ENCODE results near the gene MEDAG.
"Not testable (repeated sequence)": the region's sequence is repeated elsewhere in the genome, so short reads cannot be mapped to it uniquely, and the experiment has no call there.

MEDAG gene

GRCh38 chr13:30910676-30911075 lies 4.6 kb downstream of the MEDAG start:
- DNase-seq, result no peak

GRCh38 chr13:30915691-30916541 lies 9.8 kb downstream of the MEDAG start:
- no peak for DNase-seq

- DNase-seq, result no peak
Observed at GRCh38 chr13:30916991-30917390, 10.9 kb downstream of the MEDAG start.

GRCh38 chr13:30918662-30919405 lies 12.8 kb downstream of the MEDAG start:
- DNase-seq, result no peak

- no peak for DNase-seq
Observed at GRCh38 chr13:30920162-30920909, 14.3 kb downstream of the MEDAG start.

- DNase-seq, result no peak
Observed at GRCh38 chr13:30923418-30923817, 17.3 kb downstream of the MEDAG start.

GRCh38 chr13:30924721-30925120 lies 18.6 kb downstream of the MEDAG start:
- DNase-seq, result no peak

GRCh38 chr13:30925429-30925828 lies 19.4 kb downstream of the MEDAG start:
- no peak for DNase-seq

GRCh38 chr13:30926781-30927180 lies 20.7 kb downstream of the MEDAG start:
- no peak for DNase-seq

GRCh38 chr13:30927188-30927587 lies 21.1 kb downstream of the MEDAG start:
- not testable (repeated sequence) for DNase-seq

- no peak for DNase-seq
Observed at GRCh38 chr13:30927595-30927994, 21.5 kb downstream of the MEDAG start.

GRCh38 chr13:30928978-30929377 lies 22.9 kb downstream of the MEDAG start:
- DNase-seq, result no peak

- no peak for DNase-seq
Observed at GRCh38 chr13:30932481-30933353, 26.6 kb downstream of the MEDAG start, which contains the start of gene TEX26. Gene TEX26 (plus strand): TSS chr13:30932656. CDS start chr13:30932716, 60 bp downstream.

- DNase-seq, result no peak
Observed at GRCh38 chr13:30933354-30933670, 27.2 kb downstream of the MEDAG start.

GRCh38 chr13:30934381-30934780 lies 28.3 kb downstream of the MEDAG start:
- no peak for DNase-seq

GRCh38 chr13:30934803-30935202 lies 28.7 kb downstream of the MEDAG start:
- DNase-seq, result no peak

- DNase-seq, result no peak
Observed at GRCh38 chr13:30936971-30937370, 30.9 kb downstream of the MEDAG start.

- no peak for DNase-seq
Observed at GRCh38 chr13:30943881-30944280, 37.8 kb downstream of the MEDAG start.

GRCh38 chr13:30957258-30957943 lies 51.3 kb downstream of the MEDAG start:
- DNase-seq, result no peak

- no peak for DNase-seq
Observed at GRCh38 chr13:30959678-30960077, 53.6 kb downstream of the MEDAG start.

GRCh38 chr13:30963791-30964190 lies 57.7 kb downstream of the MEDAG start:
- DNase-seq, result no peak

- no peak for DNase-seq
Observed at GRCh38 chr13:30965380-30965779, 59.3 kb downstream of the MEDAG start.

Data from CD4-positive, alpha-beta T cell treated with Interleukin-1 beta for 1 hour (primary cell).